MCF 10A (cell line): Measurements from ENCODE around the gene NUBPL. TPM values are rescaled to one million over a fixed set of nuclear protein-coding genes. Genes with fewer than 3 reads are reported as not detected.

ENCODE experiments used
- BruUV-seq: library from RNA; stranded (reverse); fragments of 400-500 nt; replicated peaks from 2 replicates; lab custom pipeline; 2021; lab: Mats Ljungman, UMichigan
- CTCF ChIA-PET: fragments of 300-600 bp; sonication (Branson Sonifier 250); formaldehyde crosslinking; extraction: SDS; loops from one replicate; lab custom pipeline; 2021; ENCODE audit warnings: antibody characterized with exemption, inconsistent platforms; lab: Yijun Ruan, JAX
- POLR2A ChIA-PET: fragments of 300-600, 350-650 bp; sonication (Branson Sonifier 250); formaldehyde crosslinking; extraction: SDS; loops from one replicate; lab custom pipeline; 2020; ENCODE audit warnings: antibody characterized with exemption, inconsistent platforms; lab: Yijun Ruan, JAX
- DNase-seq: peaks from one replicate; pipeline ENCODE4 v3.0.0-alpha.2; 2018; ENCODE audit not compliant: unreplicated experiment
- H3K27ac Mint-ChIP-seq: one replicate; pipeline ENCODE4 v1.8.0; 2022; ENCODE audit warnings: mild to moderate bottlenecking, low read depth, mixed read lengths; ENCODE audit not compliant: unreplicated experiment
- H3K27me3 Mint-ChIP-seq: one replicate; pipeline ENCODE4 v1.8.0; 2022; ENCODE audit warnings: mixed read lengths; ENCODE audit not compliant: insufficient read depth, unreplicated experiment
- H3K36me3 Mint-ChIP-seq: one replicate; pipeline ENCODE4 v1.8.0; 2022; ENCODE audit warnings: mild to moderate bottlenecking, moderate library complexity, mixed read lengths; ENCODE audit not compliant: insufficient read depth, unreplicated experiment
- H3K4me1 Mint-ChIP-seq: one replicate; pipeline ENCODE4 v1.8.0; 2022; ENCODE audit warnings: mixed read lengths; ENCODE audit not compliant: insufficient read depth, unreplicated experiment
- H3K4me3 Mint-ChIP-seq: one replicate; pipeline ENCODE4 v1.8.0; 2022; ENCODE audit warnings: mild to moderate bottlenecking, moderate library complexity, mixed read lengths; ENCODE audit not compliant: unreplicated experiment
- H3K9me3 Mint-ChIP-seq: one replicate; pipeline ENCODE4 v1.8.0; 2022; ENCODE audit warnings: mixed read lengths; ENCODE audit not compliant: unreplicated experiment
- CTCF ChIP-seq: fragments of 200-600 bp; IDR thresholded peaks from one replicate; pipeline ENCODE4 v1.8.0; 2022; ENCODE audit warnings: antibody characterized with exemption, mild to moderate bottlenecking; ENCODE audit not compliant: unreplicated experiment
- intact Hi-C: fragments of 100-400 bp; cut with micrococcal nuclease; formaldehyde crosslinking; loops from 2 replicates; pipeline ENCODE4 v1.14.1; 2022
- total RNA-seq: library from RNA; stranded (reverse); gene quantifications from 2 replicates; pipeline ENCODE4 v1.2.3, GENCODE V29; 2022

The NUBPL gene
- total RNA-seq, 1 experiment from 2014 or later, result 12.3 TPM

GRCh38 chr14:31660728-31661127, 99.5 kb downstream of the NUBPL start:
- intact Hi-C loops, result no loop called here
- Mint-ChIP-seq H3K27ac (no peak overlapping the region), H3K4me3 (no peak overlapping the region), H3K27me3 (no peaks in the 10 kb centered on the region), H3K4me1 (no peaks in the 10 kb centered on the region), H3K36me3 (no peaks in the 10 kb centered on the region), H3K9me3 (peaks cover 9% of the 10 kb centered on the region)
- ChIA-PET POLR2A (no interaction called here), CTCF (no interaction called here)
- BruUV-seq, result no TSS peak
- no peak for DNase-seq
- no peak for TF ChIP-seq CTCF

- Mint-ChIP-seq H3K4me3 (no peak overlapping the region), H3K27ac (no peak overlapping the region), H3K9me3 (peaks cover 19% of the 10 kb centered on the region), H3K27me3 (no peaks in the 10 kb centered on the region), H3K36me3 (peaks cover 6% of the 10 kb centered on the region), H3K4me1 (no peaks in the 10 kb centered on the region)
- DNase-seq, result no peak
- CTCF ChIA-PET, result interaction anchor here (0.6 kb wide), 1 partner anchor 257 kb away, joined by 3 read pairs; no protein-coding TSS in a partner anchor
- POLR2A ChIA-PET, result no interaction called here
- BruUV-seq, result no TSS peak
- TF ChIP-seq CTCF, result no peak
- intact Hi-C loops, result no loop called here
Observed at GRCh38 chr14:31668348-31668747, 107.1 kb downstream of the NUBPL start.

- Mint-ChIP-seq H3K9me3 (peaks cover 10% of the 10 kb centered on the region), H3K4me1 (no peaks in the 10 kb centered on the region), H3K27me3 (no peaks in the 10 kb centered on the region), H3K4me3 (no peak overlapping the region), H3K36me3 (peaks cover 6% of the 10 kb centered on the region), H3K27ac (no peak overlapping the region)
- no peak for TF ChIP-seq CTCF
- no TSS peak for BruUV-seq
- intact Hi-C loops, result no loop called here
- POLR2A ChIA-PET, result no interaction called here
- no peak for DNase-seq
- CTCF ChIA-PET, result no interaction called here
Observed at GRCh38 chr14:31672709-31673108, 111.5 kb downstream of the NUBPL start.

- intact Hi-C loops, result no loop called here
- Mint-ChIP-seq H3K27me3 (no peaks in the 10 kb centered on the region), H3K9me3 (no peaks in the 10 kb centered on the region), H3K4me3 (no peak overlapping the region), H3K36me3 (no peaks in the 10 kb centered on the region), H3K27ac (no peak overlapping the region), H3K4me1 (no peaks in the 10 kb centered on the region)
- no TSS peak for BruUV-seq
- ChIA-PET POLR2A (no interaction called here), CTCF (no interaction called here)
- DNase-seq, result no peak
- no peak for TF ChIP-seq CTCF
Observed at GRCh38 chr14:31677052-31677451, 115.8 kb downstream of the NUBPL start.
